Esophagus (tissue), 2 donors: Measurements from ENCODE around the gene SEPTIN1. TPM values are rescaled to one million over a fixed set of nuclear protein-coding genes. Genes with fewer than 3 reads are reported as not detected.

Experiments used
- H3K27ac ChIP-seq, 2 donors: one replicate each; pipeline ENCODE4 v1.5.1; 2013; ENCODE audit warnings: low read depth in 2 of 2, mild to moderate bottlenecking in 2 of 2, inconsistent platforms in 1 of 2, low read length in 1 of 2, moderate library complexity in 1 of 2
- H3K27me3 ChIP-seq, 2 donors: one replicate each; pipeline ENCODE4 v1.6.1; 2013; ENCODE audit warnings: low read length in 2 of 2, control low read depth in 1 of 2, mild to moderate bottlenecking in 1 of 2; ENCODE audit not compliant: insufficient read depth in 2 of 2, control insufficient read depth in 1 of 2
- H3K36me3 ChIP-seq, 2 donors: one replicate each; pipeline ENCODE4 v1.6.1; 2013; ENCODE audit warnings: low read length in 1 of 2; ENCODE audit not compliant: control insufficient read depth in 2 of 2, insufficient read depth in 2 of 2
- H3K4me1 ChIP-seq, 2 donors: one replicate each; pipeline ENCODE4 v1.6.1; 2013; ENCODE audit warnings: low read length in 1 of 2; ENCODE audit not compliant: control insufficient read depth in 2 of 2, insufficient read depth in 2 of 2
- H3K4me3 ChIP-seq, 2 donors: one replicate each; pipeline ENCODE4 v1.5.1; 2013; ENCODE audit warnings: low read length in 2 of 2, mild to moderate bottlenecking in 2 of 2, low read depth in 1 of 2, moderate library complexity in 1 of 2
- H3K9me3 ChIP-seq, 2 donors: one replicate each; pipeline ENCODE4 v1.6.1; 2013; ENCODE audit warnings: mild to moderate bottlenecking in 2 of 2, low read depth in 1 of 2, low read length in 1 of 2, moderate library complexity in 1 of 2; ENCODE audit not compliant: control insufficient read depth in 2 of 2, insufficient read depth in 1 of 2
- WGBS, 2 donors: extraction: QIAGEN DNeasy Blood & Tissue Kit; methylation state at CpG; one replicate each; pipeline ENCODE4 v1.1.7; 2013; 5-methylcytosine and 5-hydroxymethylcytosine counted together
- polyA plus RNA-seq, 2 donors: library from polyadenylated mRNA; stranded (reverse); fragments of 200-250 nt; gene quantifications; one replicate each; pipeline ENCODE4 v1.2.3, GENCODE V29; 2013
- donor health status: healthy with polysubstance abuse.
- donor health status: Bipolar disorder and iron deficiency.

Gene SEPTIN1
- polyA plus RNA-seq, 2 donors = 3.5 to 6.8 TPM

DNA sequence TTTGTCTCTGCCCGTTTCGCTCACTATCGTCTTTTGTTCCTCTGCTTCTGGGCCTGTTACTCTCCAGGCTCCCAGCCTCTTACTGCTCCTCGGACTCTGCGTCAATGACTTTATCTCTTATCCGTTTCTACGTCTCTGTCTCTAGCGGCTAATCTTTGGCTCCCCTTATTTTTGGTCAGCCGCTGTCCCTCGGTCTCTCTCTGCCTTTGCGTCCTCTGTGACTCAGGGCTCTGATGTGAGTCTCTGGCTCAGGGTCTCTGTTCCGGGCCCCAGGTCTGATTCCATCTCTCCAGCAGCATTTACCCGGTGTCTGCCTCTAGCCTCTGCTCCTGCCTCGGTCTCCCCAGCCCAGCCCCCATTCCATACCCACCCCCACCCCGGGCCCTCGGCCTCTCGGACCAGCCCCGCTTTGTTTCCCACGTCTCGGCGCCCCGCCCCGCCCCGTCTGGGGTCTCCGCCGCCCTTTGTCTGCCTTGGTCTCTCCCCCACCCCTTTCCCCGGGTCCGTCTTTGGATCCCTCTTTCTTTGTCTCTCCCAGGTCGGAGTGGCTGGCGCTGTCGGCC is 12.3 kb upstream of the SEPTIN1 start:
- Histone ChIP-seq H3K4me1 (peaks cover 0 to 4% of the 10 kb centered on the region in 2 donors), H3K9me3 (no peaks in the 10 kb centered on the region), H3K4me3 (peak overlapping the region; percentile 69), H3K27ac (peak overlapping the region; percentile 44 to 69), H3K27me3 (no peaks in the 10 kb centered on the region), H3K36me3 (peaks cover 0 to 14% of the 10 kb centered on the region in 2 donors)
- 9 to 11% methylated on average over 28 to 31 of the region's 31 CpGs for WGBS, 2 donors

DNA sequence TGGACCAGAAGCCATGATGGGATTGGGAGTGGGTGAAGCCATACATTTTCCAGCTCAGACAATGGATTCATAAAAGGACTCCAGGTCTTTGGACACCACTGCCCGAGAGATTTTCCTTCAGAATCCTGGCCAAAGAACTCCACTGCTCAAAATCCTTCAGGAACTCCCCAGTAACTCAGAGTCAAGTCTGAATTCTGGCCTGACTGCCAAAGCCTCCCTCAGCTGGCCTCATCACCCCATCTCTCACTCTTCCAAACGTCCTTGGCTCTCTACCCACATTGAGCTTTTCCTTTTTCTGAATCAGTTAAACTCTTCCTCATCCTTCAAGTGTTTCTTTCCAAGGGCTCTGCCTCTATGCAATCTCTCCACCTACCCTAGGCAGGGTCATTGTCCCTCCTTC is 1.2 kb upstream of the SEPTIN1 start:
- no peaks in the 10 kb centered on the region for H3K36me3 ChIP-seq
- no peak overlapping the region for H3K4me3 ChIP-seq
- 41 to 42% methylated on average over 2 of the region's 2 CpGs for WGBS, 2 donors
- H3K27me3 ChIP-seq = no peaks in the 10 kb centered on the region
- H3K27ac ChIP-seq = no peak overlapping the region
- H3K4me1 ChIP-seq = peaks cover 4 to 6% of the 10 kb centered on the region in 2 donors
- H3K9me3 ChIP-seq = no peaks in the 10 kb centered on the region

DNA sequence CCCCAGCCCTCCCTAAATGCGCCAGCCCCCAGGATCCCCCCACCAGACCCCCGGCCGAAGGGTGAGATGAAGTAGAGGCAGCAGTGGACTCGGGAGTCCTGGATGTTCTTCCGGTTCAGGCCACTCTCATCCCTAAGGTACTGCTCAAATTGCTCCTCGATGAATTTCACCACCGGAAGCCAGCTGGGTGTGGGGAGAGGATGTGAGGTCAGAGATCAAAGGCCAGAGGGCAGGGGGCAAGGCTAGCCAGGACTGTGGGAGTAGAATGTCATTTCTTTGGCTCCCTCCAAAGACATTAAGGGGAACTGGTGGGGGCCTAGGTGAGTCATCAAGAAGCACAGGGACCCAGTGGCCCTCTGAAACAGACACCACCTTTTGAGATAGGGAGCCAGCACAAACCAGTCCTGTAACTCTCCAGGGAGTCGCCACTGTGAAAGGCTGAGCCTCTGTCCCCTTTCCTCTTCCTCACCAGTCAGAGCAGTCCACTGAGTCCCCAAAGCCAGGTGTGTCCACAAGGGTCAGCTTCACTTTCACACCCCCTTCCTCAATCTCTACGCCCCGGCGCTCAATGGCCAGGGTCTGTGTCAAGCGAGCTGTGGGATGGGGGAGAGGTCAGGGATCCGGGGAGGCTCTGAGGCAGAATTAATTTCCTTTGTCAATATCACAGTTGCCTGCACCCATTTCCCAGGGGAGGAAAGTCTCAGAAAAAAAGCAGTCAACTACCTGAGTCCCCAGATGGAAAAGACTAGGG is 895 bp downstream of the SEPTIN1 start:
- Histone ChIP-seq H3K4me3 (no peak overlapping the region), H3K36me3 (no peaks in the 10 kb centered on the region), H3K9me3 (no peaks in the 10 kb centered on the region), H3K27me3 (no peaks in the 10 kb centered on the region), H3K4me1 (peaks cover 4 to 6% of the 10 kb centered on the region in 2 donors), H3K27ac (peak overlapping the region; percentile 9 to 11)
- WGBS, 2 donors = 75 to 78% methylated on average over 13 of the region's 13 CpGs

DNA sequence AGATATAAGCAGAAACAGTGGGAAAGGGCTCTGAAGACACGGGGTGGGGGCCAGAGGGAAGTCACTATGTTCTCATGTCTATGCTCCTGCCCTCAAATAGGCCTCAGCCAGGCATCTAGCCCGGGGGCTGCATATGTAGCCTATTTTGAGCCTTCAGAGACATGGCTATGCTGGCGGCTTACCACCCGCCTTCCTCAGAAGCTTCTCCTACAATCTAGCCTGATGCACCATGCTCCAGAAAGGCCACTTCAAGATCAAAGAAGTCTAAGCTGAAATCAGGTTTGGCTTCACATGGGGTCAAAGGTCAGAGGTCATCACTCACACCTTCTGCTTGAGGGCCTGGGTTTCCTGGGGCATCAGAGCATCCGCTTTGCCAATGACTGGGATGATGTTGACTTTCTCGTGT is 1.6 kb downstream of the SEPTIN1 start:
- Histone ChIP-seq H3K27ac (no peak overlapping the region), H3K27me3 (no peaks in the 10 kb centered on the region)
- WGBS, 2 donors = 75 to 87% methylated on average over 6 of the region's 6 CpGs

DNA sequence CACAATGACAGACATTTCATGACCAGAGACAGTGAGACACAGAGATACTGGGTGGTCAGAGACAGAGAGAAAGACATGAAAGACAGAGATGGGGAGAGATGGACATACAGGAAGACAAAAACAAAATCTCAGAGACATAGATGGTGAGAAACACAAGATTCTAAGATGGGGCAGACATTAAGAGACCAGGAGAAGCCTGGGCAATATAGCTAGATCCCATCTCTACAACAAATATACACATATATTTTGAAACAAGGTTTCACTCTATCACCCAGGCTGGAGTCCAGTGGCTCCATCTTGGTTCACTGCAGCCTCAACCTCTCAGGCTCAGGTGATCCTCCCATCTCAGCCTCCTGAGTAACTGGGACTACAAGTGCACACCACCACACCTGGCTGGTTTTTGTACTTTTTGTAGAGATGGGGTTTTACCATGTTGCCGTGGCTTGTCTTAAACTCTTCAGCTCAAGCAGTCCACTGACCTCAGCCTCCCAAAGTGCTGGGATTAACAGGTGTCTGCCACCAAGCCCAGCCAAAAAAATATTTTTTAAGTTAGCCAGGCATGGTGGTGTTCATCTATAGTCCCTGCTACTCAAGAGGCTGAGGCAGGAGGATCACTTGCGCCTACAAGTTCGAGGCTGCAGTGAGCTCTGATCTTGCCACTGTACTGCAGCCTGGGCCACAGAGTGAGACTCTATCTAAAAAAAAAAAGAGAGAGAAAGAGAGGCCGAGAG is 2.1 kb downstream of the SEPTIN1 start:
- Histone ChIP-seq H3K4me1 (peaks cover 4 to 8% of the 10 kb centered on the region in 2 donors), H3K27me3 (no peaks in the 10 kb centered on the region), H3K9me3 (no peaks in the 10 kb centered on the region), H3K4me3 (no peak overlapping the region), H3K27ac (no peak overlapping the region), H3K36me3 (no peaks in the 10 kb centered on the region)
- 91 to 94% methylated on average over 4 of the region's 4 CpGs for WGBS, 2 donors

More for the DNA sequence above, 1.6 kb downstream of the SEPTIN1 start:
- H3K9me3 ChIP-seq = no peaks in the 10 kb centered on the region
- H3K4me1 ChIP-seq = peaks cover 4 to 8% of the 10 kb centered on the region in 2 donors
- H3K4me3 ChIP-seq = no peak overlapping the region
- no peaks in the 10 kb centered on the region for H3K36me3 ChIP-seq

DNA sequence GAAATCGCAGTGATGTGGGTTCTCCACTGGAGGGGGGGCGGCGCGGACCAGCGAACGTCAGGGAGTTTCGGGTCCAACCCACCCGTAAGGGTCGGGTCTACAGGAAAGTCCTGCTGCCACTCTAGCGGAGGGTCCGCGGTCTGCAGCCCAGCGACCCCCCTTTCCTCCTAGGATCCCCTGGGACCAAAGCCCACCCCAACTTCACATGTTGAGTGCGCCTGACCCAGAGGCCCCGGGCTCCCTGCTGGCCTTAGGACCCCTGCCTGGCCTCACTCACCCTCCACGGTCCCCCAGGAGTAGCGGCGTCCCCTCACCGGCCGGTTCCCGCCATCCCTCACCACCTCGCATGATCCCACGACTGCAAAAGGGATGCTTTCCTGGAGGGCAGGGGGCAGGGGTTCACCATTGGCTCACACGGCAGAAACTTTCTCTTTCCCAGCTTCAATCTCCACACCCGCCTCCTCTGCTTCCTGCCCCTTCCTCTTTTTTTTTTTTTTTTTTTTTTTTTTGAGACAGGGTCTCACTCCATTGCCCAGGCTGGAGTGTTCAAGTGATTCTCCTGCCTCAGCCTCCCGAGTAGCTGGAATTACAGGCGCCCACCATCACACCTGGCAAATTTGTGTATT is 3.1 kb downstream of the SEPTIN1 start:
- Histone ChIP-seq H3K4me3 (peak overlapping the region; percentile 58 to 73), H3K36me3 (no peaks in the 10 kb centered on the region), H3K27ac (peak overlapping the region; percentile 100), H3K9me3 (no peaks in the 10 kb centered on the region), H3K27me3 (no peaks in the 10 kb centered on the region), H3K4me1 (peaks cover 4 to 8% of the 10 kb centered on the region in 2 donors)
- 23 to 30% methylated on average over 27 of the region's 27 CpGs for WGBS, 2 donors

DNA sequence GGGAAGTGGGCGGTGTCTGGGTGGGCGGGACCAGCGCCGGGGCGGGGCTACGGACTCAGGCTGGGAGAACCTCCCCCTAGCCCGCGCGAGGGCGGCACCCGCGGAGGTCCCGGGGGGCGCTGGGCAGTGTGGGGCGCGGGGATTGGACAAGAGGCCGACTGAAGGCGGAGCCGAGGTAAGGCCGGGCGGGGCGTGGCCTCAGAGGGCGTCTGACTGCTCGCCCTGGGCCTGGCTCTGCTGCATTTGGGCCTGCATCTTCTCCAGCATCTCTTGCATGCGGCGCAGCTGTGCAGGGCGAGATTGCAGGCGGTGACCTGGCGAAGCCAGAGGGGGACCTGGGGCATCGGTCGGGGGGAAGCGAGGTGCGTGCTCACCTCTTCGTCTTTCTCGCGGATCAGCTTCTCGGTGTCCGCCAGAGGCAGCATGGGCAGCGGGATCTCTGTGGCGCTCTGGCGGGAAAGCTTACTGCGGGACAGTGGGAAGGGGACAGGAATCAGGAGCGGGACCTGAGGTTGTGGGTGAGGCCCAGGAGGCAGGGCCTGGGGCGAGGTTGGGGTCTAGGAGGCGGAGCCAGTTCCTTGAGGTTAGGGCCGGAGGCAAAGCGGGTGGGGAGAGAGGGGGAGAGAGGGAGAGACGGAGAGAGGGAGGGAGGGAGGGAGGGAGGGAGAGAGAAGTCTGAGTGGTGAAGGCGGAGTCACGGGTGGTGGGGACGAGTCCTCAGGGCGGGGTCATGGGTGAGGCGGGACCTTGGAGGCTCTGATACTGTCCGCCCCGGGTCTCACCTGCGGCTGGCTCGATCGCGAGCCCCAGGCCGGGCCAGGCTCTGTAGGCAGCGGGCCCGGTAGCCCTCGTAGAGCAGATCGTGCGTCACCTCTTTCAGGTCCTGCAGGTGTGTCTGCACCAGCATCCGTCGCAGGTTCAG is 3.9 kb downstream of the SEPTIN1 start:
- Histone ChIP-seq H3K4me1 (peaks cover 4 to 8% of the 10 kb centered on the region in 2 donors), H3K27me3 (no peaks in the 10 kb centered on the region), H3K4me3 (peak overlapping the region; percentile 58 to 73), H3K9me3 (no peaks in the 10 kb centered on the region), H3K36me3 (no peaks in the 10 kb centered on the region), H3K27ac (peak overlapping the region; percentile 100)
- WGBS, 2 donors = 1% methylated on average over 51 to 67 of the region's 67 CpGs

DNA sequence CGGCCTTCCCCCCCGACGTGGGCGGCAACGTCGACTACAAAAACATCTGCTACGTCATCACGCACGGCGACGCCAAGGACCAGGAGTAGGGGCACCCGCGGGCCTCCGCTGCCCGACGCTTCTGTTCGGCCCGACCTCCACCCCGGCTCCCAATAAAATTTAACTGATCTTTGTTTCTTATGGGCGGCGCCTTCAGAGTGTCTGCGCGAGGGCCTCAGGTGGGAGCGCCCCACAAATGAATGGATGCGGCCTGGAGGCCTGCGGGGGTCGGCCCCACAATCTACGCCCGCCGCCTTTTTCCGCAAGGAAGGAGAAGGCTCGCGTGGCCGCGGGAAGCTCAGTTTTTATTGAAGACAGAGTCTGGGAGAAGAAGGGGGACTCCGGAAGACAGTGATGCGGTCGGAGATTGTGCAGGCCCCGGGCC is 4.5 kb downstream of the SEPTIN1 start:
- Histone ChIP-seq H3K9me3 (no peaks in the 10 kb centered on the region), H3K4me3 (peak overlapping the region; percentile 55 to 73), H3K27ac (peak overlapping the region; percentile 100), H3K27me3 (no peaks in the 10 kb centered on the region), H3K36me3 (no peaks in the 10 kb centered on the region), H3K4me1 (peaks cover 4 to 8% of the 10 kb centered on the region in 2 donors)
- WGBS, 2 donors = 0 to 1% methylated on average over 39 of the region's 39 CpGs
